Progenitor cell of endocrine pancreas (in vitro differentiated cells): Measurements from ENCODE around the gene POSTN. TPM values are rescaled to one million over a fixed set of nuclear protein-coding genes. Genes with fewer than 3 reads are reported as not detected.

Source experiments
- DNase-seq: peaks from one replicate; pipeline ENCODE4 v3.0.0; 2021; ENCODE audit warnings: low spot score; ENCODE audit not compliant: unreplicated experiment
- H3K27ac Mint-ChIP-seq: 2 replicates; pipeline ENCODE4 v1.8.0; 2021; ENCODE audit warnings: mild to moderate bottlenecking, moderate library complexity, mixed read lengths
- H3K27me3 Mint-ChIP-seq: 2 replicates; pipeline ENCODE4 v1.8.0; 2021; ENCODE audit warnings: mixed read lengths
- H3K36me3 Mint-ChIP-seq: 2 replicates; pipeline ENCODE4 v1.8.0; 2022; ENCODE audit warnings: mixed read lengths; ENCODE audit not compliant: insufficient read depth
- H3K4me1 Mint-ChIP-seq: 2 replicates; pipeline ENCODE4 v1.8.0; 2021; ENCODE audit warnings: low read depth, mixed read lengths
- H3K4me3 Mint-ChIP-seq: 2 replicates; pipeline ENCODE4 v1.8.0; 2021; ENCODE audit warnings: low read depth, mild to moderate bottlenecking, moderate library complexity, mixed read lengths
- H3K9me3 Mint-ChIP-seq: 2 replicates; pipeline ENCODE4 v1.8.0; 2021; ENCODE audit warnings: low read depth, mixed read lengths
- total RNA-seq: library from RNA; stranded (reverse); gene quantifications from 2 replicates; pipeline ENCODE4 v1.2.1, GENCODE V29; 2021
- TF ChIP-seq, protein P1 (sequence below): fragments of 200-600 bp; sonication (generic); IDR thresholded peaks from one replicate; pipeline ENCODE4 v1.5.0; 2021; ENCODE audit warnings: antibody characterized with exemption, mild to moderate bottlenecking; ENCODE audit not compliant: unreplicated experiment

Gene POSTN
- total RNA-seq, 1 donor from 2014 or later = 1.5 TPM

DNA sequence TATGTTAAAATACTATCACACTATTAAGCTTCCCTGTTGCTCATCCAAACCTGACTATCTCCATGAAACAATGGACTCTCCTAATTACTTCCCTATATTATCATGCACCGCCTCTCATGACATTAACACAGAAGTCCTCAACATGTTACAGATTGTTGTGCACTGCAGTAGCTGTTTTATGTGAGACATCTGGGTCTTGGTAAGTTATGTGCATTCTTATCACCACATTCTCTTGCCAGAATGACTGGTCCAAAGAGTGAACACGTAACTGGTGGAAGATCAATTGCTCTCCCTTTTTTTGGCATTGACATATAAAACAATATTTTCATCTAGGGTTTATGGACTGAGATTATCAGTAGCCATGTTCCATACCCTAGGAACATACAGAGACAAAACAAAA is 59.4 kb downstream of the POSTN start:
- Mint-ChIP-seq H3K27me3 (no peaks in the 10 kb centered on the region), H3K36me3 (no peaks in the 10 kb centered on the region), H3K27ac (no peak overlapping the region), H3K4me1 (no peaks in the 10 kb centered on the region), H3K4me3 (no peak overlapping the region), H3K9me3 (no peaks in the 10 kb centered on the region)
- DNase-seq = no peak
- TF ChIP-seq, protein P1, sequence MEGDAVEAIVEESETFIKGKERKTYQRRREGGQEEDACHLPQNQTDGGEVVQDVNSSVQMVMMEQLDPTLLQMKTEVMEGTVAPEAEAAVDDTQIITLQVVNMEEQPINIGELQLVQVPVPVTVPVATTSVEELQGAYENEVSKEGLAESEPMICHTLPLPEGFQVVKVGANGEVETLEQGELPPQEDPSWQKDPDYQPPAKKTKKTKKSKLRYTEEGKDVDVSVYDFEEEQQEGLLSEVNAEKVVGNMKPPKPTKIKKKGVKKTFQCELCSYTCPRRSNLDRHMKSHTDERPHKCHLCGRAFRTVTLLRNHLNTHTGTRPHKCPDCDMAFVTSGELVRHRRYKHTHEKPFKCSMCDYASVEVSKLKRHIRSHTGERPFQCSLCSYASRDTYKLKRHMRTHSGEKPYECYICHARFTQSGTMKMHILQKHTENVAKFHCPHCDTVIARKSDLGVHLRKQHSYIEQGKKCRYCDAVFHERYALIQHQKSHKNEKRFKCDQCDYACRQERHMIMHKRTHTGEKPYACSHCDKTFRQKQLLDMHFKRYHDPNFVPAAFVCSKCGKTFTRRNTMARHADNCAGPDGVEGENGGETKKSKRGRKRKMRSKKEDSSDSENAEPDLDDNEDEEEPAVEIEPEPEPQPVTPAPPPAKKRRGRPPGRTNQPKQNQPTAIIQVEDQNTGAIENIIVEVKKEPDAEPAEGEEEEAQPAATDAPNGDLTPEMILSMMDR = no peak

- Mint-ChIP-seq H3K36me3 (no peaks in the 10 kb centered on the region), H3K9me3 (peaks cover 8% of the 10 kb centered on the region), H3K27ac (no peak overlapping the region), H3K4me1 (no peaks in the 10 kb centered on the region), H3K4me3 (no peak overlapping the region), H3K27me3 (no peaks in the 10 kb centered on the region)
- TF ChIP-seq, protein P1 = no peak
- DNase-seq = no peak
Measured at GRCh38 chr13:37535501-37535900, 63.1 kb downstream of the POSTN start.

DNA sequence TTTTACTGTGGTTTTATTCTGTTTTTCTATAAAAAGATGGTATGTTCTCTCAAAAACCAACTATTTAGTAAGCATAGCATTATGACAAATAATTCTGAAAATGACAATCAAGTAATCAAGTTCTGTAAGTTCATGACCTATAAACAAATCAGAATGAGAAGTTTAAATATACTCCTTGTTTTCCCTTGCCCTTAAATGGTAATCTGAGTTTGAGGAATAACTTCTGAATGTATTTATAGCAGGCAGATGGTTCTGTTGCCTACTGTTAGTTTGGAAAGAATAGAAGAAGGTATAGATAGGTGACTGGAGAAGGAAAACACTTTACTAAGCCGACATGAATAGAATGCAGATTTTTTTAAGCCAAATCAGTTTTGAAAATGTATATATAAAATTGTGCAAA is 63.9 kb downstream of the POSTN start:
- Mint-ChIP-seq H3K27me3 (no peaks in the 10 kb centered on the region), H3K4me3 (no peak overlapping the region), H3K27ac (no peak overlapping the region), H3K4me1 (no peaks in the 10 kb centered on the region), H3K9me3 (peaks cover 8% of the 10 kb centered on the region), H3K36me3 (no peaks in the 10 kb centered on the region)
- no peak for DNase-seq
- TF ChIP-seq, protein P1 = no peak

DNA sequence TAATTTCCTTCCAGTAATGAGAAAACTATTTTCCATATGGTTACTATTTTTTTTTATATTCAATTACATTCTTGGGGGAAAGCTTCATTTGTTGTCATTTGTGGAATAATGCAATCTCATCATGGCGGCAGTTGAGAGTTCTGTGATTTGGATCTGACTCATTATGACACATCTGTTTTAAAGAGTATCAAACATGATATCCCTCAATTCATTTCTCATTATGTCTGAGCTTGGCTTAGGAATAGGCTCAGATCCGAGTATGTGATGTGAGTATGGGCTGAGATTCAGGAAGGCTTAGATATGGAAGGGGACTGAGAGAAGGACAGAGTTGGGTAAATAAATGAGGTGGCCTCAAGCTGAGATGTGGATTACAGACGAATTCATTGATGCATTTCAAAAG is 64.4 kb downstream of the POSTN start:
- DNase-seq = no peak
- Mint-ChIP-seq H3K4me3 (no peak overlapping the region), H3K9me3 (peaks cover 8% of the 10 kb centered on the region), H3K36me3 (no peaks in the 10 kb centered on the region), H3K27ac (no peak overlapping the region), H3K4me1 (no peaks in the 10 kb centered on the region), H3K27me3 (no peaks in the 10 kb centered on the region)
- TF ChIP-seq, protein P1 = no peak

- TF ChIP-seq, protein P1 = no peak
- DNase-seq = no peak
- no peaks in the 10 kb centered on the region for H3K27me3 Mint-ChIP-seq
- no peak overlapping the region for H3K4me3 Mint-ChIP-seq
- H3K36me3 Mint-ChIP-seq = no peaks in the 10 kb centered on the region
- no peak overlapping the region for H3K27ac Mint-ChIP-seq
- peaks cover 8% of the 10 kb centered on the region for H3K9me3 Mint-ChIP-seq
- H3K4me1 Mint-ChIP-seq = no peaks in the 10 kb centered on the region
Measured at GRCh38 chr13:37531049-37531448, 67.5 kb downstream of the POSTN start.
